ENCODE results near the gene TMEM98. TPM values are rescaled to one million over a fixed set of nuclear protein-coding genes. Genes with fewer than 3 reads are reported as not detected.

Gene TMEM98
- total and polyA plus RNA-seq, 9 of the 15 experiments (the other 6 are each of a cell fraction or from before 2014, with no cell fraction given) = 33.5 to 164 (median 84.7) TPM

DNA sequence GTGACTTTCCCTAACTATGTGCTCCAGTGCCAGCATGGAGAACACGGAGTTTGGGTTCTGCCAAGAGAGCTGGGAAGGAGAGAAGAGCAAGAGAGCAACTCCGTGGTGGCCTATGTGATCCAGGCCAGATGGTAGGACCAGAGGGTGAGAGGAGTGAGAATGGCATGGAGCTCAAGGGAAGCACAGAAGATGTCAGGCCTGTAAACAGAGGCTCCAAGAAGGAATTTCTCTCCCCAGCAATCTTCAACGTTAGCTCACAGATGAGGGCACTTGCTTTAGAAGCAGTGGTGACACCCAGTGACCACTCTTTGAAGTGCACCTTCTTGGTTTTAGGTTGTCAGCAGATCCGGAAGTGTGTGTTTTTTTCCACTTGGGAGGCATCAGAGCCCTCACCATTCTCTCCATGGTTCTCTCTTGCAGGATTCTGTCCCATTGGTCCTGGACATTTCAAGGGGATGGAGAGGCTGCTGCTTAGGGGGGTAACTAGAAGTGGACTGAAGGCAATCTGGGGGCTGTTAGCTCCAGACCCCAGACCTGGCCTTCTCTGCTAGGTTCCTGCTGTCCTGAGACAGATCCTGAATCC is 18.1 kb upstream of the TMEM98 start (continued):
- no peak for TF ChIP-seq HEY1 (CRISPR knock-in tag; IDR thresholded peaks at IDR 0.05; ENCODE audit: borderline replicate concordance)
- TF ChIP-seq DEAF1 (CRISPR knock-in tag; IDR thresholded peaks at IDR 0.05) = peak; percentile 84
- TF ChIP-seq FOXP1 (CRISPR knock-in tag; IDR thresholded peaks at IDR 0.05) = no peak
- TF ChIP-seq ETV1 (tag; conservative IDR thresholded peaks at IDR 0.05; ENCODE audit: low read depth) = peak; percentile 89
- TF ChIP-seq, protein P1, sequence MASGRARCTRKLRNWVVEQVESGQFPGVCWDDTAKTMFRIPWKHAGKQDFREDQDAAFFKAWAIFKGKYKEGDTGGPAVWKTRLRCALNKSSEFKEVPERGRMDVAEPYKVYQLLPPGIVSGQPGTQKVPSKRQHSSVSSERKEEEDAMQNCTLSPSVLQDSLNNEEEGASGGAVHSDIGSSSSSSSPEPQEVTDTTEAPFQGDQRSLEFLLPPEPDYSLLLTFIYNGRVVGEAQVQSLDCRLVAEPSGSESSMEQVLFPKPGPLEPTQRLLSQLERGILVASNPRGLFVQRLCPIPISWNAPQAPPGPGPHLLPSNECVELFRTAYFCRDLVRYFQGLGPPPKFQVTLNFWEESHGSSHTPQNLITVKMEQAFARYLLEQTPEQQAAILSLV (tag; IDR thresholded peaks at IDR 0.05) = no peak
- TF ChIP-seq, protein P2, sequence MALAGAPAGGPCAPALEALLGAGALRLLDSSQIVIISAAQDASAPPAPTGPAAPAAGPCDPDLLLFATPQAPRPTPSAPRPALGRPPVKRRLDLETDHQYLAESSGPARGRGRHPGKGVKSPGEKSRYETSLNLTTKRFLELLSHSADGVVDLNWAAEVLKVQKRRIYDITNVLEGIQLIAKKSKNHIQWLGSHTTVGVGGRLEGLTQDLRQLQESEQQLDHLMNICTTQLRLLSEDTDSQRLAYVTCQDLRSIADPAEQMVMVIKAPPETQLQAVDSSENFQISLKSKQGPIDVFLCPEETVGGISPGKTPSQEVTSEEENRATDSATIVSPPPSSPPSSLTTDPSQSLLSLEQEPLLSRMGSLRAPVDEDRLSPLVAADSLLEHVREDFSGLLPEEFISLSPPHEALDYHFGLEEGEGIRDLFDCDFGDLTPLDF (CRISPR knock-in tag; IDR thresholded peaks at IDR 0.05) = no peak
- peak; percentile 58 for TF ChIP-seq MAFG (tag; conservative IDR thresholded peaks at IDR 0.05)
- peak; percentile 26 for TF ChIP-seq ASH1L (IDR thresholded peaks at IDR 0.05; ENCODE audit: borderline replicate concordance, low read depth, partially characterized antibody)
- TF ChIP-seq TBP (optimal IDR thresholded peaks at IDR 0.05; ENCODE audit: low read depth, low read length) = peak; percentile 41
- TF ChIP-seq, protein P3, sequence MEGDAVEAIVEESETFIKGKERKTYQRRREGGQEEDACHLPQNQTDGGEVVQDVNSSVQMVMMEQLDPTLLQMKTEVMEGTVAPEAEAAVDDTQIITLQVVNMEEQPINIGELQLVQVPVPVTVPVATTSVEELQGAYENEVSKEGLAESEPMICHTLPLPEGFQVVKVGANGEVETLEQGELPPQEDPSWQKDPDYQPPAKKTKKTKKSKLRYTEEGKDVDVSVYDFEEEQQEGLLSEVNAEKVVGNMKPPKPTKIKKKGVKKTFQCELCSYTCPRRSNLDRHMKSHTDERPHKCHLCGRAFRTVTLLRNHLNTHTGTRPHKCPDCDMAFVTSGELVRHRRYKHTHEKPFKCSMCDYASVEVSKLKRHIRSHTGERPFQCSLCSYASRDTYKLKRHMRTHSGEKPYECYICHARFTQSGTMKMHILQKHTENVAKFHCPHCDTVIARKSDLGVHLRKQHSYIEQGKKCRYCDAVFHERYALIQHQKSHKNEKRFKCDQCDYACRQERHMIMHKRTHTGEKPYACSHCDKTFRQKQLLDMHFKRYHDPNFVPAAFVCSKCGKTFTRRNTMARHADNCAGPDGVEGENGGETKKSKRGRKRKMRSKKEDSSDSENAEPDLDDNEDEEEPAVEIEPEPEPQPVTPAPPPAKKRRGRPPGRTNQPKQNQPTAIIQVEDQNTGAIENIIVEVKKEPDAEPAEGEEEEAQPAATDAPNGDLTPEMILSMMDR (IDR thresholded peaks at IDR 0.05 in 2 of 3, conservative IDR thresholded peaks at IDR 0.05 in 1 of 3; ENCODE audit: insufficient read depth in 2 of 3, low read depth in 1 of 3, low read length in 3 of 3) = peak; percentile 91 to 95 (median 91)
- TF ChIP-seq, protein P4, sequence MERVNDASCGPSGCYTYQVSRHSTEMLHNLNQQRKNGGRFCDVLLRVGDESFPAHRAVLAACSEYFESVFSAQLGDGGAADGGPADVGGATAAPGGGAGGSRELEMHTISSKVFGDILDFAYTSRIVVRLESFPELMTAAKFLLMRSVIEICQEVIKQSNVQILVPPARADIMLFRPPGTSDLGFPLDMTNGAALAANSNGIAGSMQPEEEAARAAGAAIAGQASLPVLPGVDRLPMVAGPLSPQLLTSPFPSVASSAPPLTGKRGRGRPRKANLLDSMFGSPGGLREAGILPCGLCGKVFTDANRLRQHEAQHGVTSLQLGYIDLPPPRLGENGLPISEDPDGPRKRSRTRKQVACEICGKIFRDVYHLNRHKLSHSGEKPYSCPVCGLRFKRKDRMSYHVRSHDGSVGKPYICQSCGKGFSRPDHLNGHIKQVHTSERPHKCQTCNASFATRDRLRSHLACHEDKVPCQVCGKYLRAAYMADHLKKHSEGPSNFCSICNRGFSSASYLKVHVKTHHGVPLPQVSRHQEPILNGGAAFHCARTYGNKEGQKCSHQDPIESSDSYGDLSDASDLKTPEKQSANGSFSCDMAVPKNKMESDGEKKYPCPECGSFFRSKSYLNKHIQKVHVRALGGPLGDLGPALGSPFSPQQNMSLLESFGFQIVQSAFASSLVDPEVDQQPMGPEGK (CRISPR knock-in tag; IDR thresholded peaks at IDR 0.05; ENCODE audit: borderline replicate concordance) = no peak
- 0 out of 2 replicates have a peak, but pooled peaks have one; percentile 25 for TF ChIP-seq HCFC1 (IDR thresholded peaks at IDR 0.05; ENCODE audit: low read depth, low read length)
- no peak for TF ChIP-seq SRSF3 (IDR thresholded peaks at IDR 0.05; ENCODE audit: insufficient read depth, low read length)
- no peak for TF ChIP-seq ARID3B (CRISPR knock-in tag; IDR thresholded peaks at IDR 0.05; ENCODE audit: borderline replicate concordance)
- no peak for TF ChIP-seq TFAM (CRISPR knock-in tag; conservative IDR thresholded peaks at IDR 0.05)
- peak; percentile 17; the same call in 1 of the 2 replicates for TF ChIP-seq CBX5 (IDR thresholded peaks at IDR 0.05; ENCODE audit: borderline replicate concordance, low read depth)
- TF ChIP-seq KHSRP (IDR thresholded peaks at IDR 0.05) = no peak
- no peak for TF ChIP-seq THRAP3 (IDR thresholded peaks at IDR 0.05; ENCODE audit: borderline replicate concordance)

Measured in K562 (cell line).